Activated naive CD8-positive, alpha-beta T cell treated with anti-CD3 and anti-CD28 coated beads for 36 hours (primary cell): Measurements from ENCODE around the gene KCNAB2. TPM values are rescaled to one million over a fixed set of nuclear protein-coding genes. Genes with fewer than 3 reads are reported as not detected.
"Not testable (repeated sequence)": the region's sequence is repeated elsewhere in the genome, so short reads cannot be mapped to it uniquely, and the experiment has no call there.

Experiments used
- DNase-seq: peaks from one replicate; pipeline ENCODE4 v3.0.0; 2021
- H3K27ac Mint-ChIP-seq: one replicate; pipeline ENCODE4 v1.8.0; 2022; ENCODE audit warnings: mild to moderate bottlenecking, moderate library complexity, mixed read lengths
- H3K27me3 Mint-ChIP-seq: one replicate; pipeline ENCODE4 v1.8.0; 2022; ENCODE audit warnings: mild to moderate bottlenecking, mixed read lengths
- H3K36me3 Mint-ChIP-seq: one replicate; pipeline ENCODE4 v1.8.0; 2021; ENCODE audit warnings: mild to moderate bottlenecking, mixed read lengths
- H3K4me1 Mint-ChIP-seq: one replicate; pipeline ENCODE4 v1.8.0; 2021; ENCODE audit warnings: mixed read lengths
- H3K4me3 Mint-ChIP-seq: one replicate; pipeline ENCODE4 v1.8.0; 2022; ENCODE audit warnings: mild to moderate bottlenecking, moderate library complexity, mixed read lengths
- H3K9me3 Mint-ChIP-seq: one replicate; pipeline ENCODE4 v1.8.0; 2022; ENCODE audit warnings: mixed read lengths
- total RNA-seq, 2 experiments: library from RNA; stranded (reverse); gene quantifications; one replicate each; pipeline ENCODE4 v1.2.3, GENCODE V29; 2021

The KCNAB2 gene
- total RNA-seq, 2 experiments from 2014 or later = 209 to 218 TPM

GRCh38 chr1:6006882-6007281 lies 38.8 kb upstream of the KCNAB2 start:
- DNase-seq = no peak

DNA sequence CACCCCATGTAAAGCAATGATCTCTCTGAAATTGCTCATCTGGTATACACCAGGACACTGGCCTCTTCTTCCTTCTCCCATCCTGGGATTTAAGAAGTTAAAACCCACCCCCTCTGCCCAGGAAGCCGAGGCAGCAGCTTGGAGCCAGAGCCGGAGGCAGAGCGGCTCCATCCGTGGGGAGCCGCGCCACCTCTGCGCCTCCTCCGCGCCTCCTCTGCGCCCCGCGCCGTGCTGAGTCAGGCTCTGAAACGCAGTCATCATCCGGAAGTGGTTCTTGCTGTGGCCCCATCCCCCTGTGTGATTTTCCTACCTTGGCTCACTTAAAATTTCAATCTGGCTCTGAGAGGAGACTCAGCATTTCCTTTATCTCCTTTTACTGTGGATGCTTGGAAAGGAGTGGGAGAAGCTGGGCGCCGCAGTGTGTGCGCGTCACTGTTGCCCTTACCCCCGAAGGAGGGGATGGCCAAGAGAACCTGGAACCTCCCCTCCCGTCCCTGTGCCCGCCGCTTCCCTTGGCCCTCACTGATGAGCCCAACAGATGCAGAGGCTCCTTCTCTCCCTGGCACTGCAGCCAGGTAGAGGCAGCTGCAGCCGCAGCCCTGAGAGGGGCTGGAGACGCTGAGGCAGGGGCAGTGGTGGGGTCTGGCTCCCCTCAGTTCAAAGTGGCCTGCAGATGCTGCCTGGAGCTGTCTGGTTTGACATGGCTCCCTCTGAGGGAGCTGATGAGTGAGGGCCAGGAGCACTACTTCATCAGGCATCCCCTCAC lies 38.2 kb upstream of the KCNAB2 start:
- no peaks in the 10 kb centered on the region for H3K36me3 Mint-ChIP-seq
- H3K4me3 Mint-ChIP-seq = peak overlapping the region; percentile 22
- no peak overlapping the region for H3K27ac Mint-ChIP-seq
- H3K4me1 Mint-ChIP-seq = peaks cover 19% of the 10 kb centered on the region
- peak; percentile 39 for DNase-seq
- H3K9me3 Mint-ChIP-seq = no peaks in the 10 kb centered on the region
- H3K27me3 Mint-ChIP-seq = no peaks in the 10 kb centered on the region

More at GRCh38 chr1:6006882-6007281, 38.8 kb upstream of the KCNAB2 start:
- Mint-ChIP-seq H3K27me3 (no peaks in the 10 kb centered on the region), H3K9me3 (no peaks in the 10 kb centered on the region), H3K4me3 (no peak overlapping the region), H3K36me3 (no peaks in the 10 kb centered on the region), H3K27ac (no peak overlapping the region), H3K4me1 (peaks cover 24% of the 10 kb centered on the region)

DNA sequence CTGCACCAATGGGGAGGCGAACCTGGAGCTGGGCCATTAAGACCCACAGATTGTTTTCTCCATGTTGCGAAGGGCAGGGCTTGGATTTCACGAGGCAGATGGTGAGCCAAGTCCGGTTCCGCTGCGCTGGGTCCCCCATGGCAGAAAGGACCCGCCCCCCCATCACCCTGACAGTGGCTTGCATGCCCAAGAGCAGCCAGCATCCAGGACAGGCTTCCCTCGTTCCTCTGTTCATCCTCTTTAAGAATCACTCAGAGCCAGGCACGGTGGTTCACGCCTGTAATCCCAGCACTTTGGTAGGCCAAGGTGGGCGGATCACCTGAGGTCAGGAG lies 37.6 kb upstream of the KCNAB2 start:
- Mint-ChIP-seq H3K27me3 (no peaks in the 10 kb centered on the region), H3K4me3 (no peak overlapping the region), H3K27ac (no peak overlapping the region), H3K9me3 (no peaks in the 10 kb centered on the region), H3K36me3 (no peaks in the 10 kb centered on the region), H3K4me1 (peaks cover 19% of the 10 kb centered on the region)
- DNase-seq = no peak

DNA sequence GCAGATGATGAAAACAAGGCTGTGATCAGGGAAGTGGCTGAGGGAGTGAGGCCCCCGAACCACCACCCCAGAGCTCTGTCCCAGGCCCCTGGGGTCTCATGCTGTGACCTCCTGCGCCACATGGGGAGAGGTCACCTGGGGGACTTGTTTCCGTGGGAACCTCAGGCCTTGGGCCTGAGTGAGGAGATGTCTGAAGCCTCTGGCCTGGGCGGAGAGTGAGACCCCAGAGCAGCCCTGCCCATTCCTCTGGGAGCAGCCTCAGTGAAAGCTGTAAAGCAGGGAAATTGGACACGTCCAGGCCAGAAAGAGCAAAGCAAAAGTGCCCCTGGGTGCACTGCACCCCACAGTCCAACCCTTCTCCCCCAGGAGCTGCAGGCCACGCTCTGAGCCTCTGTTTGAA lies 37.0 kb upstream of the KCNAB2 start:
- no peak overlapping the region for H3K27ac Mint-ChIP-seq
- DNase-seq = no peak

GRCh38 chr1:6009120-6010040 lies 36.3 kb upstream of the KCNAB2 start:
- no peaks in the 10 kb centered on the region for H3K27me3 Mint-ChIP-seq
- no peak overlapping the region for H3K27ac Mint-ChIP-seq
- no peak for DNase-seq
- no peaks in the 10 kb centered on the region for H3K36me3 Mint-ChIP-seq
- no peak overlapping the region for H3K4me3 Mint-ChIP-seq
- no peaks in the 10 kb centered on the region for H3K9me3 Mint-ChIP-seq
- H3K4me1 Mint-ChIP-seq = peaks cover 13% of the 10 kb centered on the region

More for the DNA sequence above, 37.0 kb upstream of the KCNAB2 start:
- Mint-ChIP-seq H3K4me3 (no peak overlapping the region), H3K27me3 (no peaks in the 10 kb centered on the region), H3K36me3 (no peaks in the 10 kb centered on the region), H3K9me3 (no peaks in the 10 kb centered on the region), H3K4me1 (peaks cover 15% of the 10 kb centered on the region)

- Mint-ChIP-seq H3K36me3 (no peaks in the 10 kb centered on the region), H3K4me1 (peaks cover 13% of the 10 kb centered on the region), H3K9me3 (no peaks in the 10 kb centered on the region), H3K4me3 (no peak overlapping the region), H3K27me3 (no peaks in the 10 kb centered on the region), H3K27ac (no peak overlapping the region)
- DNase-seq = no peak
Measured at GRCh38 chr1:6010554-6010953, 35.1 kb upstream of the KCNAB2 start.

GRCh38 chr1:6011161-6011945 lies 34.3 kb upstream of the KCNAB2 start:
- DNase-seq = no peak
- Mint-ChIP-seq H3K9me3 (no peaks in the 10 kb centered on the region), H3K36me3 (no peaks in the 10 kb centered on the region), H3K27ac (no peak overlapping the region), H3K4me3 (no peak overlapping the region), H3K4me1 (peaks cover 13% of the 10 kb centered on the region), H3K27me3 (no peaks in the 10 kb centered on the region)

DNA sequence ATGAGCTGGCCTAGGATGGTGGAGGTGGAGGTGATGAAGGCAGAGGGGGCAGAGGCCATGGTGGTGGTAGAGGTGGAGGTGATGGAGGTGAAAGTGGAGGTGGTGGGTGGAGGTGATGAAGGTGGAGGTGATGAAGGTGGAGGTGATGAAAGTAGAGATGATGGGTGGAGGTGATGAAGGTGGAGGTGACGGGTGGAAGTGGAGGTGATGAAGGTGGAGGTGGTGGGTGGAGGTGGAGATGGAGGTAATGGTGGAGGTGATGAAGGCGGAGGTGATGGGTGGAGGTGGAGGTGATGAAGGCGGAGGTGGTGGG lies 33.8 kb upstream of the KCNAB2 start:
- Mint-ChIP-seq H3K4me1 (peaks cover 9% of the 10 kb centered on the region), H3K4me3 (no peak overlapping the region), H3K9me3 (no peaks in the 10 kb centered on the region), H3K36me3 (no peaks in the 10 kb centered on the region), H3K27ac (no peak overlapping the region), H3K27me3 (no peaks in the 10 kb centered on the region)
- no peak for DNase-seq

DNA sequence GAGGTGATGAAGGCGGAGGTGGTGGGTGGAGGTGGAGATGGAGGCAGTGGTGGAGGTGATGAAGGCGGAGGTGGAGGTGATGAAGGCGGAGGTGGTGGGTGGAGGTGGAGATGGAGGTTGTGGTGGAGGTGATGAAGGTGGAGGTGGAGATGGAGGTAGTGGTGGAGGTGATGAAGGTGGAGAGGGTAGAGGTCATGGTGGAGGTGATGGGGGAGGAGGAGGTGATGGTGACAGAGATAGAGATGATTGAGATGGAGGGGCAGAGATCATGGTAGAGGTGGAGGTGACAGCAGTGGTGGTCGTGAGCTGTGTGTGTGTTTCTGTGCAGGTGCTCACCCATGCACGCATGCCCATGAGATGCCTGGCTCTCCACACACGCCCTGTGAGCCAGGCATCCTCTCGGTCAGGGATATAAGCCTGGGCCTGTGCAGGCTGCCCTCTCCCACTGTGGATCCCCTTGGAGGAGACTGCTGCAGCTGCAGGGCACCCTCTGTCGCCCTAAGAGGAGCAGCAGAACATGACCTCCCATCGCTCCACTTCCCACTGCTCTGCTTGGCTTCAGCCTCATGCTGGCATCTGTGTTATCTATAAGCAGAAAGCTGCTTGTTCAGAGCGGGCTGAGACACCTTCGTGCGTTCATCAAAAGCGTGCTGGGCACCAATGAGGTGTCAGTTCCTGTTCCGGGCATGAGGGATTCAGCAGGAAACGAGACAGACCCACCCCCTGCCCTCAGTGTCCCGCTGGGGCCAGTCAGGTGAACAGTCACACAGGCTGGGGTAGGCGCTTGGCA lies 33.0 kb upstream of the KCNAB2 start:
- DNase-seq = no peak
- Mint-ChIP-seq H3K4me1 (peaks cover 5% of the 10 kb centered on the region), H3K27me3 (no peaks in the 10 kb centered on the region), H3K9me3 (no peaks in the 10 kb centered on the region), H3K4me3 (no peak overlapping the region), H3K27ac (peak overlapping the region; percentile 38), H3K36me3 (no peaks in the 10 kb centered on the region)

DNA sequence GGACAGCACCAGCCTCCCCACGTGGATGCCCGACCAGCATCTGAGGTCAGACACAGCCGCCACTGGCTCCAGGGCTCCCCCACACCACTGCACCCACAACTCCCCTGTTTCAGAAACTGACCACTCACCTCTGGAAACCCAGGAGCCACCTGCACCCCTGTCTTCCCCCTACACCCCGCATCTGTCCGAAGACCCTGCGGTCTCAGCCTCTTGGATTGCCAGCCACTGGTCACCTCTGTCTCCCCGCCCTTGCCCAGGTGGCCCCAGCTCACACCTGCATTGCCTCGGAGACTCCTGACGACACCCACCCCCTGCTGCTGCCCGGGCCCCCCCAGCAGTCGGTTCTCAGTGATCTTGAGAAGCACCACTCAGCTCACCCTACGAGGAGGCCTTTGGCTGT lies 32.2 kb upstream of the KCNAB2 start:
- H3K36me3 Mint-ChIP-seq = no peaks in the 10 kb centered on the region
- H3K4me3 Mint-ChIP-seq = no peak overlapping the region
- no peaks in the 10 kb centered on the region for H3K27me3 Mint-ChIP-seq
- H3K27ac Mint-ChIP-seq = no peak overlapping the region
- no peak for DNase-seq
- no peaks in the 10 kb centered on the region for H3K9me3 Mint-ChIP-seq
- H3K4me1 Mint-ChIP-seq = peaks cover 5% of the 10 kb centered on the region

- Mint-ChIP-seq H3K27ac (no peak overlapping the region), H3K4me1 (peaks cover 4% of the 10 kb centered on the region), H3K36me3 (no peaks in the 10 kb centered on the region), H3K27me3 (no peaks in the 10 kb centered on the region), H3K9me3 (no peaks in the 10 kb centered on the region), H3K4me3 (no peak overlapping the region)
- DNase-seq = no peak
Measured at GRCh38 chr1:6014130-6014999, 31.3 kb upstream of the KCNAB2 start.

DNA sequence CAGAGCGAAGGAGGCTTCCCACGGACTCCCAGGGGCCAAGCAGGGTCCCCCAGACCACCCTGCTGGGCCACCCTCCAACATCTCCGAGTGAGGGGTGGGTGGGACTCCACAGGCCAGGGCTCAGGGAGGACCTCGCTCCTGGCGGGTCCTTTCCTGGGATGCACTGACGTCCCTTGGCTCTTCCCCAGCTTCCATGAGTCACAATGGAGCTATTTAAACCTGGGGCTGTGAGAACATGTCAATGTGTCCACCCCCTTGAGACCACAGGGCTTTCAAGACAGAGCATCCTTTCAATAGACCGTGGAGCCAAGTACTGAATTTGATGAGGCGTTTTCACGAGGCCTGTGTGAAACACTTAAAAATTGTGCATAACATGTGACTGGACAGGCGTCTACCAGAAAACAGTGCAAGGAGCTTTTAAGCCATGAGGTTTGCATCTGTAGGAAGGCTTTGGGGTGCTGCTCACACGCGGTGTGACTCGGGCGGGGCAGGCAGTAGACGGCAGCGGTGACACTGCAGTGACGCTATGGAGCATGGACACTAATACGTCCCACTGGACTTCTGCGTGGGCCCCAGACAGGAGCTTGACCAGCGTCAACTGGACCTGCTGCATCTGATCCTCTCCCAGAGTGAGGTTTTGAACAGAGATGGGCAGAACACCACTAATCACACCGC lies 29.4 kb upstream of the KCNAB2 start:
- Mint-ChIP-seq H3K27me3 (no peaks in the 10 kb centered on the region), H3K4me1 (no peaks in the 10 kb centered on the region), H3K36me3 (no peaks in the 10 kb centered on the region), H3K27ac (no peak overlapping the region), H3K9me3 (no peaks in the 10 kb centered on the region), H3K4me3 (no peak overlapping the region)
- DNase-seq = no peak

DNA sequence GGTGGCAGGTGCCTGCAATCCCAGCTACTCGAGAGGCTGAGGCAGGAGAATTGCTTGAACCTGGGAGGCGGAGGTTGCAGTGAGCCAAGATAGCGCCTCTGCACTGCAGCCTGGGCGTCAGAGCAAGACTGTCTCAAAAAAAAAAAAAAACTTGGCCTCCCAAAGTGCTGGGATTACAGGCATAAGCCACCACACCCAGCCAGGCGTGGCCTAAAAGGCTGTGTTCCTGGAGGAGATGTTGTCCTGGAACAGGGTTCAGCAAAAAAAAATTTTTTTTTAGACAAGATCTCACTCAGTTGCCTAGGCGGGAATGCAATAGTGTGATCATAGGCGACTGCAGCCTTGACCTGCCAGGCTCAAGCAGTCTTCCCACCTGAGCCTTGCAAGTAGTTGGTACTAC lies 28.0 kb upstream of the KCNAB2 start:
- H3K4me1 Mint-ChIP-seq, H3K27ac Mint-ChIP-seq, H3K4me3 Mint-ChIP-seq, H3K36me3 Mint-ChIP-seq, H3K27me3 Mint-ChIP-seq, DNase-seq, H3K9me3 Mint-ChIP-seq: not testable (repeated sequence)
